ENCODE data around the gene TPSG1.
"Not testable (repeated sequence)": the region's sequence is repeated elsewhere in the genome, so short reads cannot be mapped to it uniquely, and the experiment has no call there.

TPSG1 gene

GRCh38 chr16:1213796-1214372 lies 11.2 kb downstream of the TPSG1 start:
- no peak for DNase-seq

GRCh38 chr16:1213231-1213630 lies 11.8 kb downstream of the TPSG1 start:
- no peak for DNase-seq

GRCh38 chr16:1212616-1213194 lies 12.4 kb downstream of the TPSG1 start:
- no peak for DNase-seq

GRCh38 chr16:1211451-1212268 lies 13.4 kb downstream of the TPSG1 start:
- DNase-seq = no peak

GRCh38 chr16:1210461-1210860 lies 14.6 kb downstream of the TPSG1 start:
- DNase-seq = no peak

- no peak for DNase-seq
Observed at GRCh38 chr16:1209081-1209480, 16.0 kb downstream of the TPSG1 start.

GRCh38 chr16:1208239-1208830 lies 16.7 kb downstream of the TPSG1 start:
- DNase-seq = no peak

- DNase-seq = no peak
Observed at GRCh38 chr16:1206786-1207185, 18.3 kb downstream of the TPSG1 start.

GRCh38 chr16:1206326-1206725 lies 18.7 kb downstream of the TPSG1 start:
- no peak for DNase-seq

- no peak for DNase-seq
Observed at GRCh38 chr16:1204933-1205332, 20.1 kb downstream of the TPSG1 start.

- no peak for DNase-seq
Observed at GRCh38 chr16:1202274-1202673, 22.8 kb downstream of the TPSG1 start.

- DNase-seq = no peak
Observed at GRCh38 chr16:1201444-1201843, 23.6 kb downstream of the TPSG1 start.

GRCh38 chr16:1200014-1200627 lies 24.9 kb downstream of the TPSG1 start:
- DNase-seq = no peak

- no peak for DNase-seq
Observed at GRCh38 chr16:1199347-1200013, 25.6 kb downstream of the TPSG1 start.

- DNase-seq = not testable (repeated sequence)
Observed at GRCh38 chr16:1198671-1199346, 26.3 kb downstream of the TPSG1 start.

- DNase-seq = no peak
Observed at GRCh38 chr16:1198194-1198593, 26.9 kb downstream of the TPSG1 start.

- DNase-seq = no peak
Observed at GRCh38 chr16:1197237-1197866, 27.7 kb downstream of the TPSG1 start.

- DNase-seq = no peak
Observed at GRCh38 chr16:1196494-1196893, 28.6 kb downstream of the TPSG1 start.

- DNase-seq = no peak
Observed at GRCh38 chr16:1195393-1195666, 29.7 kb downstream of the TPSG1 start.

- no peak for DNase-seq
Observed at GRCh38 chr16:1194665-1195392, 30.2 kb downstream of the TPSG1 start.
